AG04449 (cell line): ENCODE data around the gene FCER2.
"Not testable (repeated sequence)": the region's sequence is repeated elsewhere in the genome, so short reads cannot be mapped to it uniquely, and the experiment has no call there.

Source experiments
- CTCF ChIA-PET: fragments of 350-600 bp; formaldehyde crosslinking; extraction: SDS; loops from one replicate; lab custom pipeline; 2021; ENCODE audit warnings: antibody characterized with exemption; lab: Yijun Ruan, JAX
- POLR2A ChIA-PET: fragments of 400-600, 350-600 bp; formaldehyde crosslinking; extraction: SDS; loops from one replicate; lab custom pipeline; 2020; ENCODE audit warnings: antibody characterized with exemption, inconsistent platforms; lab: Yijun Ruan, JAX
- DNase-seq: peaks from one replicate; pipeline ENCODE4 v3.0.0-alpha.2; 2010; ENCODE audit warnings: low read depth, low spot score
- H3K4me3 ChIP-seq: 2 replicates; pipeline ENCODE4 v1.5.1; 2011; ENCODE audit warnings: low read depth, mild to moderate bottlenecking, control low read depth, low read length
- CTCF ChIP-seq: IDR thresholded peaks from one replicate; pipeline ENCODE4 v1.5.1; 2011; ENCODE audit warnings: mild to moderate bottlenecking, moderate library complexity, low read length, control low read depth, inconsistent platforms; ENCODE audit not compliant: insufficient read depth; ENCODE audit errors: missing control alignments

FCER2 gene, protein sequence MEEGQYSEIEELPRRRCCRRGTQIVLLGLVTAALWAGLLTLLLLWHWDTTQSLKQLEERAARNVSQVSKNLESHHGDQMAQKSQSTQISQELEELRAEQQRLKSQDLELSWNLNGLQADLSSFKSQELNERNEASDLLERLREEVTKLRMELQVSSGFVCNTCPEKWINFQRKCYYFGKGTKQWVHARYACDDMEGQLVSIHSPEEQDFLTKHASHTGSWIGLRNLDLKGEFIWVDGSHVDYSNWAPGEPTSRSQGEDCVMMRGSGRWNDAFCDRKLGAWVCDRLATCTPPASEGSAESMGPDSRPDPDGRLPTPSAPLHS

DNA sequence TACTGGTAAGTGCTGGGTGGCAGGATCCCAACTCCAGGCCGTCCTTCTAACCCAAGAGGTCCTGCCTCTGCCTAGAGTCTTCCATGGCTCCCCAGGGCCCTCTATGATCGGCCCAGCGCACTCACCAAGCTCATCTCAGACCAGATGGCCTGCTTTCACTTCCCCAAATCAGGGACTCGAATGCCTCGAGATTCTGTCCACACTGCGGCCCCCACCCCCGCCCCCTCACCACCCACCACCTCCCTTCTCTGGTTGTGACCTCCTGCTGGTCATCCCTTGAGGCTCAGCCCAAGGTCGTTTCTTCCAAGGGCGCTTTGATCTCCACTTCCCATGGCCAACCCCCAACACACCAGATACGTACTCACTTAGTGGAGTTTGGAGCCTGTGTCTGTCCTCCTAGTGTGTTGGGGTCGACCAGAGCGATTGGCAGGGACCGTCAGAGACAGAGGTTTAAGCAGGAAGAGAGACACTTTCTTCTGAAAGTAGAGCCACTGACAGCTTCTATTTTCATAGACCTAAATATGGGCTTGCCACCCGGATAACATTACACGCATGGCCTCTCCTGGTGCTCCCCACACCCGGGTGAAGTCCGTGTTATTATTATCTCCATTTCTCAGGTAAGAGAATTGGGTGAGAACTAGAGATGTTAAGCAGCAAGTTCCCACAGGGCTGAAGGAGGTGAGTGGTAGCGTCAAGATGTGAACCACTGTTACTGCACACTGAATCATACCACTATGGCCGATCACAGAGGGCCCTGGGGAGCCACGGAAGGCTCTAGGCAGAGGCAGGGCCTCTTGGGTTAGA lies at the start of gene FCER2:
Gene FCER2 (minus strand): TSS at position 478 of the 804 bp plus-strand sequence. CDS start 2,371 bp downstream, outside the sequence.
- no peak within 1 kb of the TSS for H3K4me3 ChIP-seq
- DNase-seq, result no peak
- POLR2A ChIA-PET, result no interaction called here
- no peak for TF ChIP-seq CTCF
- CTCF ChIA-PET, result interaction anchor here (1.2 kb wide), 1 partner anchor 21 kb away, joined by 8 read pairs; the partner anchor contains the start of gene TRAPPC5

GRCh38 chr19:7751157-7751783 lies 49.3 kb upstream of the FCER2 start:
- H3K4me3 ChIP-seq, result no peak overlapping the region
- CTCF ChIA-PET, result no interaction called here
- TF ChIP-seq CTCF, result no peak
- POLR2A ChIA-PET, result no interaction called here
- DNase-seq, result no peak

DNA sequence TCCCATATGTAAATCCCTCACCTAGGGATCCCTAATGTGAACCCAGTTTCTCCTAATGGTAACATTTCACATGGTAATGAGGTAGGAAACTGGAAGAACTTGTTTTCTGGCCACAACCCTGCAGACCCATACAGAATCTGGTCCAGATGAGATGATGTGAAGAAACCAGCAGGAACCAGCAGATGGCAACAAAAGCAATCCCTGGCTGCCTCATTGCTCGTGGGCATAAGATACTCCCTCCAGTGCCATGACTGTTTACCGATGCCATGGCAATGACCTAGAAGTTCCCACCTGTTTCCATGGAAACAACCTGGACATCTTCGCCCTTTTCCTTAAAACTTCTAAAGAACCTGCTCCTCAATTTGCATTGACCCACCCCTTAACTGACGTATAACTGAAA lies 46.8 kb upstream of the FCER2 start:
- no peak for TF ChIP-seq CTCF
- POLR2A ChIA-PET, result no interaction called here
- H3K4me3 ChIP-seq, result no peak overlapping the region
- DNase-seq, result no peak
- CTCF ChIA-PET, result no interaction called here

GRCh38 chr19:7748171-7748570 lies 46.2 kb upstream of the FCER2 start:
- H3K4me3 ChIP-seq, result no peak overlapping the region
- TF ChIP-seq CTCF, result no peak
- ChIA-PET POLR2A (no interaction called here), CTCF (interaction anchor here (1.1 to 1.4 kb wide), 3 partner anchors 13 to 67 kb away, joined by 4 to 7 read pairs (median 6); partner anchors contain the start of gene TRAPPC5)
- no peak for DNase-seq

DNA sequence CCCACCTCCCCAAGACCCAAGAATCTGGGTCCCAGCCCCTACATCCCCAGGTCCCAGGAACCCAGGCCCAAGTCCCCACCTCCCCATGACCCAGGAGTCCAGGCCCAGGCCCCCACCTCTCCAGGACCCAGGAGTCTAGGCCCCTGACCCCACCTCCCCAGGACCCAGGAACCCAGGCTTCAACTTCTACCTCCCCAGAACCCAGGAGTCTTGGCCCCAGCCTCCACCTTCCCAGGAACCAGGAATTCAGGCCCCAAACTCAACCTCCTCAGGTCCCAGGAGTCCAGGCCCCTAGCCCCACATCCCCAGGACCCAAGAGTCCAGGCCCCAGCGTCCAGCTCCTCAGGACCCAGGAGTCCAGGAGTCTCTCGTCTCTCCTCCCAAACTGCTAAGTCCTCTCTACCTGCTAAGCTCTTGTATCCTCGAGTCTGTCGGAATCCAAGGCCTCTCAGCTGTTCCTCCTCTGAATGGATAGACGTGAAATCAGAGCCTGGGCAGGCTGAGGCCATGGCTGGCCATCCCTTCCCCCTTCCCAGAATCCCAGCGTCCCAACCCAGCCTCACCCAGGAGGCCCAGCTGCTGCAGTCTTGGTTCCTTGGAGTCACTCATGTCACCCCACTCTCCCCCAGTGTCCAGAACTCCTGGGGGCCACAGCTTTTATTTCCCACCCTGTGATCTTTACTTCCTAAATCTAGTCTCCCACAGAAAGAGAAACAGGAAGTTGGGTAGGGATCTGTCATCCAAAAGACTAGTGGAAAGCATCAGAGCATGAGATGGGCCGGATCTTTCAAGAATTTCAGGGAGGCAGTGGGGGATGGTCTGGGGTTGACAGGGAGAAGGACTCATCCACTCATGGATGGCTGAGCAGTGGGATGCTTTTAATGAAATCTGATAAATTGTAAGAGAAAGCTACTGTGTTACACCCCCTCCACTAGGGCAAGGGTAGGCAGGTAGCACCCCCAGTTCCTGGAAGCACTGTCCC lies 45.3 kb upstream of the FCER2 start, which contains the start of gene CD209:
Gene CD209 (minus strand): TSS at position 632 of the 982 bp plus-strand sequence. CDS start 23 bp downstream, at position 609.
- no peak within 1 kb of the TSS for H3K4me3 ChIP-seq
- no peak for DNase-seq
- CTCF ChIA-PET, result interaction anchor here (1.1 to 1.4 kb wide), 3 partner anchors 12 to 66 kb away, joined by 4 to 7 read pairs (median 6); partner anchors contain the start of gene TRAPPC5
- TF ChIP-seq CTCF, result no peak
- POLR2A ChIA-PET, result no interaction called here

GRCh38 chr19:7746306-7746705 lies 44.4 kb upstream of the FCER2 start:
- DNase-seq, H3K4me3 ChIP-seq, POLR2A ChIA-PET, CTCF ChIA-PET: not testable (repeated sequence)
